ENCODE results near the gene ASPN.

- no peak for TF ChIP-seq GATA1 (IDR thresholded peaks at IDR 0.05; ENCODE audit: low read depth, low read length)
- no peak for TF ChIP-seq POLR2A (IDR thresholded peaks at IDR 0.05; ENCODE audit: low read length)
Observed at GRCh38 chr9:92476962-92477361, 5.3 kb downstream of the ASPN start.
